Keratinocyte (primary cell): Measurements from ENCODE around the gene SUGCT.

Experiments
- EZH2 ChIP-seq: IDR thresholded peaks from one replicate; pipeline ENCODE4 v1.6.1; 2012; ENCODE audit warnings: inconsistent platforms, mild to moderate bottlenecking, low read length, moderate library complexity
- TF ChIP-seq, protein P1 (sequence below), 3 experiments: IDR thresholded peaks in 1 of 3; conservative IDR thresholded peaks in 1 of 3; optimal IDR thresholded peaks in 1 of 3; 2 replicates in 2 of 3; 3 replicates in 1 of 3; pipeline versions ENCODE3 to v1.5.1; 2011; ENCODE audit warnings: low read length in 3 of 3, mild to moderate bottlenecking in 3 of 3, moderate library complexity in 2 of 3, control low read depth in 1 of 3, inconsistent platforms in 1 of 3; ENCODE audit not compliant: insufficient read depth in 2 of 3; ENCODE audit errors: extremely low read depth in 1 of 3

DNA sequence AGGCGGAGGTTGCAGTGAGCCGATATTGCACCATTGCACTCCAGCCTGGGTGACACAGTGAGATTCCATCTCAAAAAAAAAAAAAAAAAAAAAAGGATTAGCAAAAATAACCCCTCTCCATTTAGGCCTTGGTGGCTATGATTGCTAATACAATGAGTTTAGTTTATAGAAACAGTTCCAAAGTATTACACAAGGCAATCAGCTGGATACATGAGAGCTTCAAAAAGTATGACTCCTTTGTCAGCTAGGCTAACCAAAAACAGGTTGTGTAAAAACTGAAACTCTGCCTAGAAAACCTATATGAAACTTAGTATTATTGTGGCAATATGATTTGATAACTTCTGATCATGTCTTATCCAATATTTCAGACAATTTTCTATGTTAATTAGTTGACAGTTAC lies 57.2 kb downstream of the SUGCT start:
- TF ChIP-seq, protein P1, sequence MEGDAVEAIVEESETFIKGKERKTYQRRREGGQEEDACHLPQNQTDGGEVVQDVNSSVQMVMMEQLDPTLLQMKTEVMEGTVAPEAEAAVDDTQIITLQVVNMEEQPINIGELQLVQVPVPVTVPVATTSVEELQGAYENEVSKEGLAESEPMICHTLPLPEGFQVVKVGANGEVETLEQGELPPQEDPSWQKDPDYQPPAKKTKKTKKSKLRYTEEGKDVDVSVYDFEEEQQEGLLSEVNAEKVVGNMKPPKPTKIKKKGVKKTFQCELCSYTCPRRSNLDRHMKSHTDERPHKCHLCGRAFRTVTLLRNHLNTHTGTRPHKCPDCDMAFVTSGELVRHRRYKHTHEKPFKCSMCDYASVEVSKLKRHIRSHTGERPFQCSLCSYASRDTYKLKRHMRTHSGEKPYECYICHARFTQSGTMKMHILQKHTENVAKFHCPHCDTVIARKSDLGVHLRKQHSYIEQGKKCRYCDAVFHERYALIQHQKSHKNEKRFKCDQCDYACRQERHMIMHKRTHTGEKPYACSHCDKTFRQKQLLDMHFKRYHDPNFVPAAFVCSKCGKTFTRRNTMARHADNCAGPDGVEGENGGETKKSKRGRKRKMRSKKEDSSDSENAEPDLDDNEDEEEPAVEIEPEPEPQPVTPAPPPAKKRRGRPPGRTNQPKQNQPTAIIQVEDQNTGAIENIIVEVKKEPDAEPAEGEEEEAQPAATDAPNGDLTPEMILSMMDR (optimal IDR thresholded peaks at IDR 0.05 in 1 of 3, IDR thresholded peaks at IDR 0.05 in 1 of 3, conservative IDR thresholded peaks at IDR 0.05 in 1 of 3; ENCODE audit: extremely low read depth in 1 of 3, insufficient read depth in 2 of 3, low read length in 3 of 3), result no peak
- no peak for TF ChIP-seq EZH2
